Activated T-cell treated with anti-CD3 and anti-CD28 coated beads, Interleukin-2, amount 50 U/mL, for 48 hours (primary cell): Measurements from ENCODE around the gene PELI2.

Experiments
- DNase-seq, 2 experiments: peaks; one replicate each; pipeline ENCODE4 v3.0.0-alpha.2; 2020

Gene PELI2

DNA sequence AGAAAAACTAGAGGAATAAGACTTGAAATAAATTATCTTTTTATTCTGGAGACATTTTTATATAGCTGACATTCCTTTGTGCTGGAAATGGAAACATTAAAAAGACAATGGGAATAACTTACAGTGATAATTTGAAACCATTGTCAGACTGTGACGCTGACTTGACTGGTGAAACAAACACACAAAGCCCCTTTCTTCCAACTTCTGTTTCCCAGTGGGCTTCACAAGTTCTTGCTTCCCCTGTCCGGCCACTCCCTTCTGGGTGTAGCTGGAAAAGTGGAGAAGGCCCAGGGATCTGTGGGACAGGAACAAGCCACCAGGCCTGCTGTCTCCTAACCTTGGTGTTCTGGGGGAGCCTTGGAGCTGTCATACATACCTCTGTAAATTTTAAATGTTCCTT lies 58.8 kb downstream of the PELI2 start:
- DNase-seq, result no peak

DNA sequence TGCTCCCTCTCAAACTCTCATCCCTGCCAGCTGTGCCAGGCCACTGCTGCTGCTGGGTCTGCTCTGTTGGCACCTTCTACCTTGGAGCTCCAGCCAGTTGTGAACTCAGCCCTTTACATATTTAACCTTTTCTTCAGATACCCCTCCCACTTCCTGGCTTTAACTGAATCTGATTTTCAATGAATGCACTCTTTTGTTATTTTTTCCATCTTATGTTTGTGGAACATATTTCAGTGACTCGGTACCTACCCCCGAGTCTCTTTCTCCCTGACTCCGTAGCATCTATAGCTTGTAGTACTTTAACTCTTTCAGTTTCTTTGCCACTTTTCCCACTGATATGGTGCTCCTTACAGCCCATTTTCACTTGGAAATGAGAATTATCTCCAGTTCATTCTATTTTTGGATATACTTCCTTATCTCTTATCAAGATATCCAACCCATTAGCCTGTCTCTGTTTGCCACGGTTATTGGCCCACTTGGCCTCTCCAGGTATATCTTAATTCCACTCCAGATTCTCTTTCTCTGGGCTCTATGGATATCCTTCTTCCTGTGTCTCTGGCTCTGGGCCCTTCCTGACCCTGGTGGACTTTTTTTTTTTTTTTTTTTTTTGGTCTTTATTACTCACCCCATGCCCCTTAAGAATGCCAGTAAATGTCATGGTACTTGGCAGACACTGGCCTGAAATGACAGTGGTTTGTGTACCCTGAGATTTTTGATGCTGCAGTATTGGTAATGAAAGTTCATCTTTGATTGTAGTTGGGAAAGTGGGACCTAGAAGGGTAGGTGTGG lies 62.7 kb downstream of the PELI2 start:
- DNase-seq, result no peak

DNA sequence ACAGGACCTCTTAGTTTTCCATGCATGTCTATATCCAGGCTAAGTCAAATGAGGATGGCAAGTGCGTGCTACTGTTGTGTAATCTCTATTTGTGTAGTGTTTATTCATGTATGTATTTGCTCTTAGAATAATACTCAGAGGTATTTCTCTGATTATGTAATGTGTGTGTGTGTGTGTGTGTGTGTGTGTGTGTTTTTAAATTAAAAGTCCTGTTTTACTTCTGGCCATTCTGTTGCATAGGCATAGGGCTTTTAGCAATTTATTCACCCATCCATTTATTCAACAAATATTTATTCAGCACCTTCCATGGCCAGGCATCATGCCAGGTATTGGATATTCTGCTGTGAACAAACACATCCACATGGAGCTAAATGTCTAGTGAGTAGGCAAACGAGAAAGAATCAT lies 63.5 kb downstream of the PELI2 start:
- no peak for DNase-seq

DNA sequence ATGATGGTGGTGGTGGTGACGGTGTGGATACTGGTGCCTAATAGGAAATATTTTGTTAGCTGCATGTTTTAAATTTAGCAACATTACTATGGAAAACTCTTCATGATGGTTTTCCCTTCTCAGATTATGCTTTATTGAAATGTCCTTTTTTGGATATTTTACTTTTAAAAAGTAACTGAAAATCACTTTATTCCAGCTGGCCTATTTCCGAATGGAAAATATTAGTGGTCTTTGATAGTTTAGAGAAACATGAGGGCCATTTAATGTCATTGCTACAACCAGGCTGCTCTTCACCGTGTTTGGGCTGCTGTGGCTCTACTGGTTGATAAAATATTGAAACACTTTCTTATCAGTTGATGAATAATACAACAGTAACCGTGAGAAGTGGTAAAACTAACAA lies 64.2 kb downstream of the PELI2 start:
- DNase-seq, result no peak

DNA sequence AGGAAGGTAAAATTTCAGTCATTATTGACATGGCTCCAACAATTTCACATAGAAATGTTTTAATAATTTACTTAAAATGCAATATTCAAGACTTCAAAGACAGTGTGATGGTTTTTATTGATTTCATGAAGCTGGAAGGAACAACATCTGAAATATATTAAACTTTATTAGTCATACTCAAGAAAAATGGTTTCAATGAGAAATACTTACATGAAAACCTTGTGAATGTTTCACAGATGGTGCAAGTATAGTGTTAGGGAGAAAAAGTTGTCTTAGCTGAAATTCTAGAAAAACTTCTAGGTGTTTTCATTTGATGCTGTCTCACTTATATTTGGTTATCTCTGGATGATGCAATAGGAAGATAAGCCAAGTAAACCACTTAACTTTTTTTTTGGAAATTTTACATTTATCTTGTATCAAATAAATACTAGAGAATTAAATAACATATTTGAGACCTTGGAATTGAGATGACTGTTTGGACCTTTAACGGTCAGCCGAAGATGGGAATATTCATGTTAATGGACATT lies 65.5 kb downstream of the PELI2 start:
- no peak for DNase-seq

DNA sequence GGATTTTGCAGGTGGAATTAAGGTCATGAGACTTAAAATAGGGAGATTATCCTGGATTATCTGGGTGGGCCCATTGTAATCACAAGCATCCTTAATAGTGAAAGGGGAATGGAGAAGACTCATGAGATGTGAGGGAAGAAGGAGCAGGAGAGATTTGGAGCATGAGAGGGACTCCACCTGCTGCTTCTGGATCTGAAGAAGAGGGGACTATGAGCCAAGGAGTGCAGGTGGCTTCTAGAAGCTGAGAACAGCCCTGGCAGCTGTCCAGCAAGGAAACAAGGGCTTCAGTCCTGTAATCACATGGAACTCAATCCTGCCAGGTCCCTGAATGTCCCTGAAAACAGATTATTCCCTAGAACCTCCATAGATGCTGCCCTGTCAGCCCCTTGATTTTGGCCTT lies 67.8 kb downstream of the PELI2 start:
- no peak for DNase-seq

DNA sequence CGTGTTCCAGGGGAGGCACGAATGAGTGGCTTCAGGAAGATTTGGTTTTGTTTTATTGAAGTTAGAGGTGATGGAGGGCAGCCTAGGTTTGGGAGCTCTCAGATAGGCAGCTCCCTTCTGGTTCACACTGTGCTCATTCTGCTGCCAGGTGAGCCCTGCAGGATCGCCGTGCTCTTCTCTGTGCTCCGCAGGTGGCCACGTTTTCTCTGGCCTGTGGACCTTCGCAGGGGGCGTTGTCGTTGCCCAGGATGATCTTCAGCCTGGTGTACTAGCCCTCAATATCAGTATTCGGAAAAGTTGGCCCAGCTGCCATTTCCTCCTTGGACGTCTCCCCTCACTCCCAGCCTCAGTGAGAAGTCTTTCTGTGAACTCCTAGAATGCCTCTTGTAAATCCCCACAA lies 69.5 kb downstream of the PELI2 start:
- no peak for DNase-seq

DNA sequence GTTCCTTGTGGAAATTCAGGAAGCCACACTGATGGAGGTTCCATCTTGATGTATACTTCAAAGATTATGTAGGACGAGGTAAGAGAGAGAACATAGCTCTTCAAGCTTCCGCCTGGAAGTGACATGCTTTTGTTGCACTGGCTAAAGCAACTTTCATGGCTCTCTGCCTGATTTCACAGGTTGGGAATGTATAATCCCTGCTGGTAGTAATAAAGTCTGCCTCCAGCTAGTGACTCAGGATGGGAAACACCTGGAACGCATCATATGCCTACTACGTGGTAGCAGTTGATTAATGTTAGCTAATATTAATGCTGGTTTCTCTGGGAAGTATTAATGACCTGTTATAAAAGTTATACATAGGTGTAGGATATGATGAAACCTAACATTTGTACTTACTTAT lies 71.1 kb downstream of the PELI2 start:
- DNase-seq, result no peak

DNA sequence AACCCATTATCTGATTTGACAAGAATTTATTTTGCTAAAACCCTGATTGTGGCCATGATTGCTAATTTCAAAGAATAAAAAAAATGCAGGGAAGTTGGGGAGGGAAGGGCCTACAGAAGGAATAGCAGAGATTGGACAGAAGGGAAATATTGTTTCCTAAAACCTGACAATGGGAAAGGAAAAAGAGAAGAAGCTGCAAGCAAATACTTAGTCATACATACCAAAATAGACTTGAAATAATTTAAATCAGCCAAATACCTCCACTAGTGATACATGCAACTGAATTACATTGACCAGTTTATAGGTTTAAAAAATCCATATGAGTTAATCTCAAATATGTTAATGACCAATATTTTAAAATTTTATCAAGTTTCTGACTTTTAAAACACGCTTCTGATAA lies 75.1 kb downstream of the PELI2 start:
- no peak for DNase-seq

DNA sequence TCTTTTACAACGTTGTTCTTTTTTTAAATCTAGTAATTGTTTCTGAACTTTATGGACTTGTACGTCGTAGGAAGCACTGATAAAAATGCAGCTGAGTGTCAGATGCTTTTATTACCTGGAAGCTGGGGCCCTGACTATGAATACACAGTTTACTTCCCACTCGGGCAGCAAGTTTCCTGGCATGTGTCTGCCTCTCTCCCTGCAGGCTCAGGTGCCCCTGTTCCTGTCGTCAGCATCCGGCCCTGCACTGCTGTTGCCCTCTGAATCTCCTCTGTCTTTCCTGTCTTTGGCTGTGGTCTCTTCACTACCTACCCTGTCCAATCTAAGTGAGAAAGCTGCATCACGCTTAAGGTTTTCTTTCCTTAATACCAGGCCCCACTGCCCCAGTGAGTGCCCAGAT lies 75.8 kb downstream of the PELI2 start:
- DNase-seq, result no peak

DNA sequence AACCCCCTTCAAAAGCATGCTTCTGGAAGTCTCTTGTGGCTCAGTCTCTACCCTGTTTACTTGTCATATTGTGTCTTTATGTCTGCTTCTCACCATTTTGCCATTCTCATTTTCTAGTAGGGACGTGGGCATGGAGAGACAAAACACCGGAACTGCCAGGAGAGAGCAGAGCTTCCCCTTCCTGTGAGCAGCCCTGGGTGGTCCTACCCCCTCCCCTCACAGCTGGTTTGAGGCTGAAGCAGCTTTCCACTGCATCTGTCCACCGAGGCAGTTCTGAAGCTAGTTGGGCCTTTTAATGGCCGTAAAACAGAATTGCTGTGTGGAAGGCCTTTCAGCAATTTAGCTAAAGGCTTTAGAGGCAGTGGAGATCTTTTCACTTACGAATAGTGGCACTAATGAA lies 77.0 kb downstream of the PELI2 start:
- DNase-seq, result no peak

DNA sequence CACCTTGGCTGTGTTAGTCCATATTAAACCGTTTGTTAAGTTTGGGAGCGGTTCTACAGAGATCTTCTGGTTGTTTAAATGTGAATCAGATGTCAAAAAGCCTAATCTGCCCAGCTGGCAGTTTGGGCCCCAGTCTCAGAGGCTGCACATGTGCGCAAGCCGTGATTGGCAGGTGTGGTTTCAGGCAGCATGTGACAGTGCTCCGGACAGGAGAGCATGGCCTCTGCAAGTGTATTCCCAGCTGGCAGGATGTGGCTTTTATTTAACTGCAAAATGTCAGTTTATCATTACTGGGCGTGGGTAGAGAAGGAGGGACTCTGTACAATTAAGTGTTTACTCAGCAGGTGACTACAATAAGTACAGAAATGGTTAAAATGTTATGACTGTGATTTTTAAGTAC lies 77.5 kb downstream of the PELI2 start:
- DNase-seq, result peak; percentile 36 to 38

DNA sequence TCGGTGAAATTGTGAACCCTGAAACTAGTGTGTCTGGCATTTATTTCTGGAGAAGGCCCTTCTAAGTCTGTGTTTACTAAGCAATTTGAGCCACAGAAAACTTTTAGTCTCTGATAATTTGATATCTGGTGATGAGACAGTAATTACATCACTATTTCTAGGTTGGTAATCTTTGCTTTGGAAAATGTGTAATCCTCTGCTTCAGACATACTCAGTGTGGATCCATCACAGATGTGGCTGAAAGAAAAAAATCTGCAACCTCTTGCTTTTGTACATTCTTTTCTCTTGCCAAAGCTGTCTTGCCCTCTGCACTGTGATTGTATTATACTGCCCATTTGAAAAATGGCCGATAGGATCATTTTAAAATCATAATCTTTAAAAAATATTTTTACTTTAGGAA lies 78.1 kb downstream of the PELI2 start:
- DNase-seq, result no peak

DNA sequence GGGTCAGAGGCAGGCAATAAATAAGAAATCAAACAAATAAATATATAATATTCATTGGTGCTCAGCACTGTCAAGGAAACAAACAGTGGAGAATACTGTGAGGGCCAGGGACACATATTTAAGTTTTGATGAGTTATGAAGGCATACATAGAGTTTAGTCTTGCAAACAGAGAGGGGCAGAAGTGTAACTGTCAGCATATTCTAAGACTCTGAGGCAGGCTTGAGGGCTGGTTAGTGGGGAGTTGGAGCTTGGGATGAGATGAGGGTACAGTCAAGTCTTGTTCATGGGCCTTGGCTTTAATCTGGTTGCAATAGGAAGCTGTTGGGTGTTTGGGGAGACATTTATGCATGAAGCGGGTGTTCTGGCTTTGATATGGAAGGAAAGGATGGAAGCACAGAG lies 78.9 kb downstream of the PELI2 start:
- DNase-seq, result no peak

DNA sequence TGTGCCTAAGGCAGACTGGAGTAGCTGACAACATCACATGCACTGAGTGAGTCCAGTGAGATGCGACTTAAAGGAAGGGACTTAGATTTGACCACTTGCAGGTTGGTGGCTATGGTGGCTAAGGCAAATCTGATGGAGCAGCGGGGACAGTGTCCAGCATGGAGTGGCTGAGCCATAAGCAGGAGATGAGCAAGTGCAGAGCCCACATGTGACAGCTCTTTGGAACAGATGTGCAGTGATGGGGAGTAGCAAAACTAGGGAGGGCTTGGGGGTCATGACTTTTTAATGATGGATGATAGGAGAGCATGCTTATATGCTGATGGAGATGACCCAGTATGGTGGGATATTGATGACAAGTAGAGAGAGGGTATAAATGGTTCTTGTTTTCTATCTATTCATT lies 80.2 kb downstream of the PELI2 start:
- no peak for DNase-seq

DNA sequence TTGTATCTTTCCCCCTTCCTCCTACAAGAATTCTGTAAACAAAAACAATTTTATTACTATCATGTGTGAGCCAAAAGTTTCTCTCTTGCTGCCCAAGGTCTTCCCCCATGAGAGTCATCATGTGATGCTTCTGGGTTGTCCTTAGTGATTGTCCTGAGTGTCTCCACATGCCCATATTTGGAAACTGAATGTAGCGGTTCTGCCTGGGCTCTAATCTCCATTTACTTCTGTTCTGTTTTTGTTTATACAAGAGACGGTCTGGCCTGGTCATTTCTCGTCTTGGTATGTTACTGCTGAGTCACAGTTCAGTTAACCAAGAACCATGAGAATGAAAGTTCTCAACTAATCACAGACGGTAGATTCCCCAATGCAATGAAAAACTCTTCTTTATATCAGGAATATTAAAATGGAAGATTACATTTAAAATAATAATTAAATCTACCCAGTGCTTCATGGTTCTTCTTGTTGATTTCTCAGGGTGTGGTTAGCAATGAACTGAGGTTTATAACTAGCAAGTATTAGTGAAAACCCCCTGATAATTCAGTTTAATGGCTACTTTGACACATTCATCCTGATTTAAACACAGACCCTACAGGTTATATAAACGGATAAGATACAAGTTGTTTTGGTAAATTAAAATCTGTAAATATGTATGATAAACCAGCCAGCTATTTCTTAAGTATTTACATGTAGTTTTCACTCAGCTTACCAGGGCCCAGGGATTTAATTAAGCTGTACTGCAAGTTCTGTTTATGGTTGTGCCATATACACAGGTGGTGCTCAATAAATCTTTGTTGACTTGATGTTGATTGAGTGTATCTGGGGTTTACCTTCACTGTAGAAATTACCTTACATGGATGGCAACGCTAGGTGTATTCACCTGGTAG lies 81.1 kb downstream of the PELI2 start:
- DNase-seq, result no peak

DNA sequence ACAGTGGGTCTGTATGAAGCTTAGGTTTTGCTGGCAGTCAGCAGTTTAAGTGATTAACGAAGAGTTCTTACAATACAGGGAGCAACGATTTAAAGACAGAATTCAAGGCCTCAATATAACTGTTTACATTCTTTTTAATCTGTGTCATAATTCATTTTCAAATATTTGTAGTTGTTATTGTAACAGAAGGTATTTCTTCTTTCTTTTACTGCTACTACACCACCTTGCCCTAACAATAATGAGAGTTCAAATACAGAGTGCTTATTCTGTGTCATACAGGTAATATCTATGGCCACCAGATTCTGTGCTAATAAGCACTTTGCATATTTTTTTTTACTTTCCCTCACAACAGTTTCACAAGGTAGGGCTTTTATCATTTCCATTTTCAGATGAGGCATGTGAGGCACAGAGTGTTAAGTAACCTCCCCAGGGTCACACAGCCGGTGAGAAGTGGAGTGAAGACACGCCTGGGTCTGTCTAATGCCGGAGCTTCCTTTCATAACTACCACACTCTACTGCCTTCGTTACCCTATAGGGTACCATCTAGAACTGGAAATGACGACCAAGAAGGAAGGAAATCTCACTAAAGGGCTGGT lies 81.9 kb downstream of the PELI2 start:
- DNase-seq, result no peak

DNA sequence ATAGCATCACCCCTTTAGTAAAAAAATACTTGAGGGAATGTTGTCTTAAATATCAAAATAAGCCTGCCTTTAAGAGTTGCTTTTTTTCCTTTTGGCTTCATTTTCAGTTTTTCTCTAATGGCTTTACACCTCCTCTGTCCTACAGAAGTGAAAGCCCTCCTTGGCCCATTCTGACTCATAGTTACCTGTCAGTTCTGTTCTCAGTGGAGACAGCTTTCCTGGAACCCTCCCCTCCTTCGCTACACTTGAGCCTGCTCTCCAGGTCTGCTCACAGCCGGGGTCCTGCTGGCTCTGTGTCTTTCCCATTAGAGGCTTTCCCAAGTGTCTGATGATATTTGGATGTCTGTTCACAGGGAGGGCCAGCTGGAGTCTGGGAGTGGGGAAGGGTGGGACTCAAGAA lies 84.0 kb downstream of the PELI2 start:
- no peak for DNase-seq

DNA sequence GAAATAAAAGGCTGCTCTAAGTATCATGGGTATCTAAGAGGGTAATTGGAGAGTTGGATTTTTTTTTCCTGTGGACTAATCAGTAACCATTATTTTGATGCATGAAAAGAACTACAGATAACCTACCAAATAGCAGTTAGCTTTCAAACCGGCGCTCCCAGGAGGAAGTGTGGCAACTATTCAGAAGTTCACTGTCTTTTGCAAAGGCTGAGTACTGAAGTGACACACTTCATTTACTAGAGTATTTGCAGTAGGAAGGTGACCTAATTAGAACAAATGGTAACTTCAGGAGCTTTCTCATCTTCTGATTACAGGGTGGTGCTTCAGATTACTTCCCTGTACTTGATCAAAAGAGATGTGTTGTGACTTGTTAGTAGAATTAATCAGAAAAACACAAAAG lies 87.7 kb downstream of the PELI2 start:
- no peak for DNase-seq

DNA sequence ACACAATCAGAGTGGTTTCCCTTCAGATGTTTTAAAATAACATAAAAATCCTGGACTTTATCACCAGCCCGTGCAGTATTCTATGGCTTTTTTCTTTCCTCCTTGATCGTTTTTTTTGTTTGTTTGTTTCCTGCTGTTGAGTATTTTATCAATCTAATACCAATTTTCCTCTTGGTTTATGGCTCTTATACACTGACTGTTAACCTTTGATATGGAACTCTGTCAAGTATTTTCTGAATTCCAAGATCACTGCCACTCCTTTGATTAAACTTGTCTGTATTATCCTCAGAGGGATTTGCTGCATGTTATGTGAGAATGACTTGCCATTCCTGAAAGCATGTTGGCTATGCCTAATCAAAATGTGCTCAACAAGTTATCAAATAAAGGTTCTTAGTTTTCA lies 88.4 kb downstream of the PELI2 start:
- DNase-seq, result no peak

DNA sequence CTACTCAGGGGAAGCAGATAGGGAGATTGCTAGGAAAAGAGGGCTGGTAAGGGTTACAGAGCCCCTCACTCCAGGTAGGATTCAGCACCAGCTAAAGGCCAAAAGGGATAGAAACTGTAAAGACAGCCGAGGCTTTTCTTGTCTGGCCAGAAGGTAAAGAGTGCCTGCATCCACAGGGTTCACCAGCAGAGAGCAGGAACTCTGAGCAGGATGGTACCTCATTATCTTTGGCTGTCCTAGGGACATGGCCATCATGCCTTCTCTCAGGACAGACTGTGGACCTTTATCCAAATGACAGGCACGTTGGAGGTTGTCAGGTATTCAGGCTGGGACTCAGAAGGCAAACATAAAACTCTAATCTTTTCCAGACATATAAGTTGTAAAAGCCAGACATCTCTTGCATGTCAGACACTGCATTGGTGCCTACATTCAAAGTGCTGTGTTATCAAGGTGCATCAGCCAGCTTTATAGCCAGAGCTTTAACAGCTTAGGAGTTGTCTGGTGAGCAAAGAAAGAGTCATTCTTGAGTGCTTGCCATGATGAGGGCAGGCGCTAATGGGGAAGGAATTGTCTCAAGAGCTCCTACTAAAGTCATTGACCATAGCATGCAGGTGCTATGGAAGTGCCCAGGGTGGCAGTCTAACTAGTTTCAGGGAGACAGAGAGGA lies 89.5 kb downstream of the PELI2 start:
- no peak for DNase-seq

DNA sequence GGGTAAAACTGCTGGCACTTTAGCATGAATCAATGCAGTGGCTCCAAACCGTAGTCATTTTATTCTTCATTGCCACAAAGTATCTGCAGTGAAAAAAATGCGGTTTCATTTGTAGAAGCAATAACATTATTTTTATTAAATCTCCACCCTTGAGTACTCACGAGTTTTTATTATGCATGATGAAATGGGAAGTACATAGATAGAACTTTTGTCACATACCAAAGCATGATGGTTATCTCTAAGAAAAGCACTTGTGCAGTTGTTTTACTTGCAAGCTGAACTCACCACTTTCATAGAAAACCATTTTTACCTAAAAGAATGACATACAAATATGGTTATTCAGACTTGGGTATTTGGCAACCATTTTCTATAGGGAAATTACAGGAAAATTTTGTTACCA lies 90.3 kb downstream of the PELI2 start:
- no peak for DNase-seq

DNA sequence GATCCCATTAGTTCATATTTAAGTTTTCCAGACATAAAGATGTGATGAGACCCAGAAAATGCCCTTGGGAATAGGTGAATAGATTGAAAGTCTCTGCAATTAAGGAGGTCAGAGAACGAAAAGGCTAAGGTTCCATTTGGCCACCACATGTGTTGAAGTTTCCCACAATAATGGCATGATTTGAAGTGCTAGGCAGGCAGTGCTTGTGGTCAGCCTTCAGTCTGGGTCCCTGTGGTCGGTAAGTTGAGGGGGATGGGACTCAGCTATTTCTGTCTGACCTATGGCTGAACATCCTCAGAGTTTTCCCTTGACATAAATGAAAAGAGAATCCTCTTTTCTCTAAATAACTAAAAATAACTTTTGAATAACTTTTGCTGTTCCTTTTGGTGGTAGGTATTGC lies 92.4 kb downstream of the PELI2 start:
- no peak for DNase-seq
